ENCODE data around the gene CDH26.

DNA sequence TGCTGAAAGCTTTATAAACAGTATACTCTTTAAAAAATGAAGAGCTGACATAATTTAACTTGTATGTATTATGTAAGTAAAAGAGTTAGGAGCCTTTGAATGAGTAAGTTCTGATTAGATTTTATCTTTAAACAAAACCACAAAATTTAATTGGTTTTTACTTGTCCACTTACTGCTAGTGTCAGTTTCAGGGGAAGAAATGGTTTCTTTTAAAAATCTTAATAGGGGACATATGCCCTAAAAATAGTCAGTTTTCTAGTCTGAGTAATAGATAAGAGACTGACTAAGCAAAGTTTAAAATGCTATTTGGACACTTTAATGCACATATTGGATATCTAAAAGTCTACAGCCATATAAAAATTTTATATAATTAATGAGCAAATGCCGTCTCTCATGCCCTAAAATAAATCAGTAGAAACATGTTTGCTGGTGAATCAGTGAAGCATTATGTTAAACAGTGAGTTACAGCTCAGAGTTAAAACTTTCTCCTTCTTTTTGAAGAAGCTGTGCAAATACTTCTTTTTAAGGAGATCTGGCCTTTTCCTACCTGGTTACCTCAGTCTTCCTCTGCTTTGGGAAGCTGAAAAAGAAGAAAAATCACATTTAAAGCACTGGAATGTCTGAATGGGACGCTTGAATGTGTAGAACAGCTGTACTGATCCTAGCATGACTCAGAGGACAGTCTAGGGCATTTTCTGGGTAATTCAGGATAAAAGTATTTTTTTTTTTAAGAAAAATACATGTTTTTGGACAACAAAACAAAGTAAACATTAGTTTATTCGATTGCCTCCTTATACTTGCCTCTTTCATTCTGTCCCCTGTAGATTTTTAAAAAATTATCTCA is 55.3 kb downstream of the CDH26 start:
- no peak for TF ChIP-seq CTCF (IDR thresholded peaks at IDR 0.05; ENCODE audit: low read length)
- no peak for TF ChIP-seq EZH2 (optimal IDR thresholded peaks at IDR 0.05; ENCODE audit: low read depth, low read length)
